ENCODE results near the gene GK2.

DNA sequence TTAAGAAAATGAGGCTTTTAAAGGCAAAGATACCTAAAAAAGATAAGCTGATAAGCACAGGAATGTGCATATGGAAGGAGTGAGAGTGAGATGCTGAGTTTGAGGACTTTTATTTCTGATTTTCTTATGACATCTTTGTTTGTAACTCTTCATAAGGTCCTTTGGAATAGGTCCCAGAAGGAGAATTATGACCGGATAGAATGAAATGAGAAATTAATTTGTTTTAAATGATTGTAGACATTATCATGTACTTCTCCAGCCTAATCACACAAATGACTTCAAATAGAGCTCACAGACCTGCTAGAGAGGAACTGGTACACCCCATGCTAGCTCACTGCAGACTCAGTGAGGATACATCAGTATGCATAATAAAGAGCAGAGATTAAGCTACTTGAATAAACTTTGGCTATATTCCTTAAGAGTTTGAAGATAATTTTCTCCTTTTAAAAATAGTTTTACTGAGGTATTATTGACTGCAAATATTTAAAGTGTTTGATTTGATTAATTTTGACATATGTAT, 5.6 kb downstream of the GK2 start:
- TF ChIP-seq ZNF282 (CRISPR knock-in tag; IDR thresholded peaks at IDR 0.05) (no peak), SMAD1 (IDR thresholded peaks at IDR 0.05; ENCODE audit: low read depth, low read length, partially characterized antibody) (no peak), ZBTB7A (IDR thresholded peaks at IDR 0.05; ENCODE audit: borderline replicate concordance, control insufficient read depth, low read depth, low read length) (no peak)
- TF ChIP-seq, protein P1, sequence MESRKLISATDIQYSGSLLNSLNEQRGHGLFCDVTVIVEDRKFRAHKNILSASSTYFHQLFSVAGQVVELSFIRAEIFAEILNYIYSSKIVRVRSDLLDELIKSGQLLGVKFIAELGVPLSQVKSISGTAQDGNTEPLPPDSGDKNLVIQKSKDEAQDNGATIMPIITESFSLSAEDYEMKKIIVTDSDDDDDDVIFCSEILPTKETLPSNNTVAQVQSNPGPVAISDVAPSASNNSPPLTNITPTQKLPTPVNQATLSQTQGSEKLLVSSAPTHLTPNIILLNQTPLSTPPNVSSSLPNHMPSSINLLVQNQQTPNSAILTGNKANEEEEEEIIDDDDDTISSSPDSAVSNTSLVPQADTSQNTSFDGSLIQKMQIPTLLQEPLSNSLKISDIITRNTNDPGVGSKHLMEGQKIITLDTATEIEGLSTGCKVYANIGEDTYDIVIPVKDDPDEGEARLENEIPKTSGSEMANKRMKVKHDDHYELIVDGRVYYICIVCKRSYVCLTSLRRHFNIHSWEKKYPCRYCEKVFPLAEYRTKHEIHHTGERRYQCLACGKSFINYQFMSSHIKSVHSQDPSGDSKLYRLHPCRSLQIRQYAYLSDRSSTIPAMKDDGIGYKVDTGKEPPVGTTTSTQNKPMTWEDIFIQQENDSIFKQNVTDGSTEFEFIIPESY (CRISPR knock-in tag; IDR thresholded peaks at IDR 0.05) = no peak
